Activated T-helper 1 cell treated with Interleukin-2 at 50 U/mL for 16 hours (primary cell): Measurements from ENCODE around the gene NPTN.

Experiments used
- DNase-seq: peaks from one replicate; pipeline ENCODE4 v3.0.0-alpha.2; 2020; ENCODE audit warnings: low read depth

Gene NPTN

GRCh38 chr15:73518180-73518862, 114.9 kb downstream of the NPTN start:
- DNase-seq, result no peak

- no peak for DNase-seq
Observed at GRCh38 chr15:73517566-73517965, 115.6 kb downstream of the NPTN start.

- DNase-seq, result no peak
Observed at GRCh38 chr15:73515527-73515926, 117.7 kb downstream of the NPTN start.
